ES-I3 (cell line): ENCODE measurements around the gene UBASH3A.

ENCODE experiments used
- H3K36me3 ChIP-seq: 2 replicates; pipeline ENCODE4 v1.6.1; 2013; ENCODE audit warnings: mild to moderate bottlenecking, low read length, control low read depth, moderate library complexity; ENCODE audit not compliant: insufficient read depth
- H3K4me1 ChIP-seq: 2 replicates; pipeline ENCODE4 v1.6.1; 2013; ENCODE audit warnings: mild to moderate bottlenecking, control low read depth, low read length; ENCODE audit not compliant: insufficient read depth
- H3K9ac ChIP-seq: 2 replicates; pipeline ENCODE4 v1.6.1; 2013; ENCODE audit warnings: low read depth, mild to moderate bottlenecking, low read length, moderate library complexity
- H3K9me3 ChIP-seq: 2 replicates; pipeline ENCODE4 v1.6.1; 2013; ENCODE audit warnings: mild to moderate bottlenecking, low read length, moderate library complexity; ENCODE audit not compliant: control insufficient read depth, insufficient read depth

Gene UBASH3A

GRCh38 chr21:42414928-42415769, 11.4 kb downstream of the UBASH3A start:
- Histone ChIP-seq H3K9me3 (0 out of 2 replicates have a peak, but pooled peaks cover 4% of the 10 kb centered on the region), H3K9ac (no peak overlapping the region), H3K36me3 (no peaks in the 10 kb centered on the region), H3K4me1 (peaks cover 13% of the 10 kb centered on the region; the same call in 1 of the 2 replicates)

DNA sequence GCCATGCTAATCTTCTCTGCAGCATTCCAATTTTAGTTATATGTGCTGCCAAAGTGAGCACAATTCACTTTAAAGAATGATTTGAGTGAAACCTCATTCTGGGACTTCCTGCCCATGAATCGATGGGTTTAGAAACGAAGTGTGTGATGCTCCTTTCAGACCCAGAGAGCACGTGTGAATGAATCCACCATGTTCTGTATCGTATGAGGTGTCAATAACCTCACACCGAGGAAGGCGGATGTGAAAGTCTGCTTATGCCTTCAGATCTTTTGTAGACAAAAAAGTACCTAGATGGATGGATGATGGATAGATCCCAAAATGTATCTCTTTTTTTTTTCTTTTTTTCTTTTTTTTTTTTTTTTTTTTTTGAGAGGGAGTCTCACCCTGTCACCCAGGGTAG, 13.8 kb downstream of the UBASH3A start:
- Histone ChIP-seq H3K36me3 (no peaks in the 10 kb centered on the region), H3K9ac (no peak overlapping the region), H3K9me3 (0 out of 2 replicates have a peak, but pooled peaks cover 4% of the 10 kb centered on the region), H3K4me1 (peaks cover 13% of the 10 kb centered on the region; the same call in 1 of the 2 replicates)

GRCh38 chr21:42418886-42419285, 15.2 kb downstream of the UBASH3A start:
- Histone ChIP-seq H3K4me1 (peaks cover 13% of the 10 kb centered on the region; the same call in 1 of the 2 replicates), H3K9me3 (0 out of 2 replicates have a peak, but pooled peaks cover 4% of the 10 kb centered on the region), H3K36me3 (no peaks in the 10 kb centered on the region), H3K9ac (no peak overlapping the region)

DNA sequence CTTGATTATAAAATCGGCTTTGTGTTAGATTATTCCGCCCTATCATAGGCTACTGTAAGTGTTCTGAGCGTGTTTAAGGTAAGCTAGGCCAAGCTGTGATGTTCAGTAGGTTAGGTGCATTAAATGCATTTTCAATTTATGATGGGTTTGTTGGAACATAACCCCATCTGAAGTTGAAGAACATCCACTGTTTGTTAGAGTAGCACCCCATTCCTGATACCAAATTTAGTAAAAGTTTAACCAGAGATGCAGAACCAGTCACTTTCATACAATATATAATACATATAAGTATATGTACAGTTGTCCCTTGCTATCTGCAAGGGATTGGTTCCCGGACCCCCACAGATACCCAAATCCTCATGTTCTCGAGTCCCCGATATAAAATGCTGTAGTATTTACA, 16.1 kb downstream of the UBASH3A start:
- Histone ChIP-seq H3K9me3 (0 out of 2 replicates have a peak, but pooled peaks cover 4% of the 10 kb centered on the region), H3K4me1 (peaks cover 11% of the 10 kb centered on the region; the same call in 1 of the 2 replicates), H3K36me3 (no peaks in the 10 kb centered on the region), H3K9ac (no peak overlapping the region)

DNA sequence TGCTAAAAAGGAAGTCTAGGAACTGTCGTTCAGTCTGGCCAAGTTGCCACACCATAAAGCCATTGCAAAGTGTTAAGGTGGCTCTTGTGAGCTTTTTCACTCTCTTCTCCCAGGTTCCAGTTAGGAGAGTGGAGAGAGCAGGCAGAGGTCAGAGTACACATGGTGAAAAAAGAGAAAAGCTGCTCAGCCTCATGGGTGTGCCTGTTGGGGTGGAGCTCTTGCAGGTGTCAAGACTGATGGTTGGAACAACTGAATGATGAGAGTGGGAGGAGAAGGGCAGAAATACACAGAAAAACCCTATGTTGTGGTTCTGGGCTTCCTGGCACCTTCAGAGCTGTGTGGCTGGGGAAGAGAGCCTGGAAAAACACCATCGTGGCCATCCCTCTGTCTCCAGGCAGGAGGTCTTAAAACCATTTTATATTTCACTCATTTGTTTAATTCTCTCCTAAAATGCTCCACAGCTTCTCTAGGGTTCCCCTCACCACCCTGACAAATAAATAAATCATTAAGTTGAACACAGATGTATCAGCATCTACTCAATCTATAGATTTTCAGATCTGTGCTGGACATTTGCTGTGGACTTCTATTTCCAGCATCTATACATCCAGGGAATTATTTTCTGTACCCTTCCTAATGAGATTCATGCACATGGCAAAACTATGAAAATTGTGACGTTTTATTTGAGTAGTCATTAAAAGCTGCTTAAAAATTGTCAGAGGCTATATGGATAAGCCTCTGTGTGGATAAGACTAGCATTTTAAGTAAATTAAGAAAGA, 17.5 kb downstream of the UBASH3A start:
- no peak overlapping the region for H3K9ac ChIP-seq
- 0 out of 2 replicates have a peak, but pooled peaks cover 4% of the 10 kb centered on the region for H3K9me3 ChIP-seq
- no peaks in the 10 kb centered on the region for H3K36me3 ChIP-seq
- H3K4me1 ChIP-seq: no peaks in the 10 kb centered on the region

DNA sequence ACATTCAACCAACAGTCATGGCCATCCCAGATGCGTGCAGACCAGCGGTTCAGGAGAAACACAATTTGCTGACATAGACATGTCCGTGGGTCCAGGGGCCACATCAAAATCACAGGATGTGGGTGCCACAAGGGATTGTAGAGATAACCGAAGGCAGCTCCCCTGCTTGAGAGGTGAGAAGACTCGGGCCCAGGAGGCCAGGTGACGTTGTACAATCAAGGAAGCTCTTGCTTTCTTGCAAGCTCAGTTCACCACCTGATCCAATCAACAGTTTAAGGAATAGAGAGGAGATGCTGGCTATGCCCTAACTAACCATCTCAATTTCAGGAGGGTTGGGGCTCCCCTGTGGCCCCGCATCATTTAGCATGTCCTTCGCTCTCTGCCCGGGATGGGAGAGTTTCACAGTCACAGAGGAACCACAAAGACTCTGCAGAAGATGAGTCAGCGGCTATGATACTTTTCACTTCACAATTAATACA, 19.5 kb downstream of the UBASH3A start:
- Histone ChIP-seq H3K4me1 (no peaks in the 10 kb centered on the region), H3K36me3 (no peaks in the 10 kb centered on the region), H3K9ac (no peak overlapping the region), H3K9me3 (0 out of 2 replicates have a peak, but pooled peaks cover 4% of the 10 kb centered on the region)

DNA sequence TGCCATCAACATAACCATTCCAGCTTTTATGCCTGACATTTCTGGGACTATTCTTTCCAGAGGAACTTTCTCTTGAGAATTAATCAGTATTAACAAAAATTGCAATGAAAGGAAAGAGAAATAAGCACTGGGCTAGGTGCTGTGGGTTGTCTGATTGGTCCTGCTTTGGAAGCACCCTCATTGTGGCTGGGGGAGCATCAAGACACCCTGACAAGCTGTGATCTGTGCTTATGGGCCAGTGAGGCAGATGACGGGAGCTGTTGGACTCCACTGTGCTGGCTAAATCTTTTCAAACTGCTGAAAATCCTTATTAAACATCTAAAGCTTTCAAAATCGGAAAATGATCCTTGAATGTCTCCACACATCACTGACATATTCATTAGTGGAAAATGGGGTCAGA, 20.0 kb downstream of the UBASH3A start:
- Histone ChIP-seq H3K9me3 (0 out of 2 replicates have a peak, but pooled peaks cover 4% of the 10 kb centered on the region), H3K36me3 (no peaks in the 10 kb centered on the region), H3K9ac (no peak overlapping the region), H3K4me1 (no peaks in the 10 kb centered on the region)

DNA sequence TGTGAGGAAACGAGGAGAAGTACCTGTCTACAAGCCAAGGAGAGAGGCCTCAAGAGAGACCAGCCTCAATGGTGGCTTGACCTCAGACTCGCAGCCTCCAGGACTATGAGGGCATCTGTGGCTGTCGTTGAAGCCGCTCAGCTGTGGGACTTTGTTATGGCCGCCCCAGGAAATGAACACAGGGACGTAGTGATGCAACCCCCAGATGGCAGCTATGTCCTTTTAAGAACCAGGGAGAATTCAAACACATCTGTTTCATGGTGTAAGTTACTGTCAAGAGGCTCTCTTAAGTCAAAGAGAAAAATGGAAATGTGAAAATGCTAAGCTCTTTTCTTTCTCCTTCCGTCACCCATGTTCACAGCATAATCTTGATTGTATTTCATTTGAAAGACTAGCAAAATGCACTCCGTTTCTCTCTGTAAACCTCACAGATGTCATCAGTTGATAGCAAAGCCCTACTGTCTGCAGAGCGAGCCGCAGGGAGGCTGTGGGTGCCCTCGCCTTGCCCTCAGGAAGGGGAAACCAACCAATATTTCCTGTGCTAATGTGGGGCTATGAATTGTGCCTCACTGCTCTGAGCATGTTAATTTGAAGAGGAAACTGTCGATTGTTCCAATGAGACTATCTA, 21.3 kb downstream of the UBASH3A start:
- H3K9me3 ChIP-seq: no peaks in the 10 kb centered on the region
- H3K4me1 ChIP-seq: no peaks in the 10 kb centered on the region
- H3K9ac ChIP-seq: no peak overlapping the region
- no peaks in the 10 kb centered on the region for H3K36me3 ChIP-seq

DNA sequence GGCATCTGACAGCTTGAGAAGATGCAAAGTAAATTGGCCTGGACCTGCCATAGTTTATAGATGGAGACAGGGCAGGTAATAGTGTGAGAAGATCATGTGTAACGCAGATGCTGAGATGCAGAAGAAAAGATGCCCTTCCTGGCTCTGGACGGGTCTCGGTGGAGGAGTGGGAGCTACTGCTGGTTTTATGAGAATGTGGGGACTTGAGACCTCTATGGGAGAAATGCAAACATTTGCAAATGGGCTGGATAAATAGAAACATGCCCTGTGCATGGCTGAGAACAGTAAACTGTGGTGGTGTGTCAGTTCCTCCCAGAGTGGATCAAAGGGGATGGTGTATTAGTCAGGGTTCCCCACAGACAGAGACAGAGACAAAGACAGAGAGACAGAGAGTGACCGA, 21.9 kb downstream of the UBASH3A start:
- Histone ChIP-seq H3K9me3 (no peaks in the 10 kb centered on the region), H3K9ac (no peak overlapping the region), H3K36me3 (no peaks in the 10 kb centered on the region), H3K4me1 (no peaks in the 10 kb centered on the region)

DNA sequence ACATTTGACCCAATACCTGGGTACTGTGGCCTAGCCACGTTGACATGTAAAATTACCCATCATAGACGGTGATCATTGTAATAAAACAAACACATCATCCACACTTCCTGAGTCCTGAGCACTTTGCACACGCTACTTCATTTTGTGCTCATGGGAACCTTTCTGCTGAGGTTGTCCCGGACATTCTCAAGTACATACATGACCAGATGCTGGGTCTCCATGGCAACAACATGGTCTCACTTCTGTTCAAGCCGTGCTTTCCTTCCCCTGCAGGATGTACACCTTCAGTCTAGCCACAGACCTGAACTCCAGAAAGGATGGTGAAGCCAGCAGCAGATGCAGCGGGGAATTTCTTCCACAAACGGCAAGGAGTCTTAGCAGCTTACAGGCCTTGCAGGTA, 22.7 kb downstream of the UBASH3A start:
- H3K36me3 ChIP-seq: no peaks in the 10 kb centered on the region
- H3K9me3 ChIP-seq: no peaks in the 10 kb centered on the region
- H3K4me1 ChIP-seq: no peaks in the 10 kb centered on the region
- no peak overlapping the region for H3K9ac ChIP-seq

DNA sequence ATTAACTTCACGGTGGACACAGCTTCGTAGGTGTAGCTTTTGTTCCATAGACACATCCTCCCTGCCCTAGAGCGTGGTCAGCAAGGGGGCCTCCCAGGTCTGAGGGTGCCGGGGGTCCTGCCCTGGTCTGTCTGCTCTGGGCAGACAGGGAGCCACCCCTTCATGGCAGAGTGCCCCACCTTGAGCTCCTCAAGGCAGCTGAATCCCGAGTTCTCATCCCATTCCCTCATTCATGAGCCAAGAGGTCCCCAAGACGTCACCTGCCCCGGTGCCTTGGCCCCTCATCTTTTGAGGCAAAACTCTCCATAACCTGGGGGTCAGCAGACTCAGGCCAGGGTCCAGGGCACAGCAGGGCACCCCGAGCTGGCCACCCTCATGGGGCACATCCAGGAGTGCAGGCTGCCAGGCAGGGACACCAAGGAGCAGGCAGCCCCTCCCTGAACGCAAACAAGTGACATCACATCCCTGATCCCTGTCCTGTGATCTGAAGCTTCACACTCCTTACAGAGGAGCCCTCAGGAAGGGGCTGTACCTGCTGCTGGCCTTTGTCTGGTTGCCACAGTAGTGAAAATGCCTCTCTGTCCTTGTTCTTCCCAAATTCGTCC, 23.3 kb downstream of the UBASH3A start:
- H3K9ac ChIP-seq: no peak overlapping the region
- H3K36me3 ChIP-seq: no peaks in the 10 kb centered on the region
- H3K4me1 ChIP-seq: no peaks in the 10 kb centered on the region
- no peaks in the 10 kb centered on the region for H3K9me3 ChIP-seq

DNA sequence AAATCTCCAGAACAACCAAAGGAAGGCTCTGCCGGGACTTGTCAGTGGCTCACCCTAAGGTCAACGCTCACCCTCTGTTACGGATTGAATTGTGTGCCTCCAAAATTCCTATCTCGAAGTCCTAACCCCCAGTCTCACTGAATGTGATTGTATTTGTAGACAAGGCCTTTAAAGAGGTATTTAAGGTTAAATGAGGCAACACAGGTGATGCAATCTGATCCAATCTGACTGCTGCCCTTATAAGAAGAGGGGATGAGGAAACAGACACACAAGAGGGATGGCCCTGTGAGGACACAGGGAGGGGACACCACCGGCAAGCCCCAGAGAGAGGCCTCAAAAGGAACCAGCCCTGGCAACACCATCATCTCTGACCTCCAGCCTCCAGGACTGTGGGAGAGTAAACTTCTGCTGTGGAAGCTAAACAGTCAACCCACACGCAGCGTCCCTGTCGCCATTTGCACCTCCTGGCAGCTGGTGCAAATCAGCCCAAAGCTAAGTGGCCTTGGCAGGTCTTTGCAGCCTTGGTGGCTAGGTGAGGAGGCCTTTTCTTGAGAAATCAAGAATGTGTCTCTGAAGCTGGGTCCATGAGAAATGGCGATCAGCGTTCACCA, 24.2 kb downstream of the UBASH3A start:
- Histone ChIP-seq H3K9ac (no peak overlapping the region), H3K36me3 (no peaks in the 10 kb centered on the region), H3K4me1 (no peaks in the 10 kb centered on the region), H3K9me3 (no peaks in the 10 kb centered on the region)

DNA sequence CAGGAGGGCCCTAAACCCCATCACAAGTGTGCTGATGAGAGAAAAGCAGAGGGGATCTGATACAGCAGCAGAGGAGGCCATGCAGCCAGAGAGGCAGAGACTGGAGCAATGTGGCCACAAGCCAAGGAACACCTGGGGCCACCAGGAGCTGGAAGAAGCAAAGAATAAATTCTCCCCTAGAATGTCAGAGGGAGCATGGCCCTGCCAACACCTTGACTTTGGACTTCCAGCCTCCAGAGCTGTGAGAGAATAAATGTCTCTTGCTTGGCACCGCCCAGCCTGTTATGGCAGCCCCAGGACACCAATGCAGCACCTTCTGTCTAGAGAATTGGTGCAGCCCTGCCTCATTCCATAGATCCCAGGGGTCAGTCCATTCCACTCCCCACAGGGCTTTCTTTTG, 25.3 kb downstream of the UBASH3A start:
- Histone ChIP-seq H3K9ac (no peak overlapping the region), H3K4me1 (no peaks in the 10 kb centered on the region)

More for the DNA sequence above, 25.3 kb downstream of the UBASH3A start:
- no peaks in the 10 kb centered on the region for H3K36me3 ChIP-seq
- H3K9me3 ChIP-seq: no peaks in the 10 kb centered on the region
